CD4-positive, alpha-beta T cell treated with Interleukin-2 at 100 ng/mL for 4 hours (primary cell): Measurements from ENCODE around the gene VAV3.

Source experiments
- DNase-seq: peaks from one replicate; pipeline ENCODE4 v3.0.0-alpha.2; 2020; ENCODE audit warnings: low spot score

VAV3 gene

GRCh38 chr1:107936498-107937481 is 28.2 kb downstream of the VAV3 start:
- peak; percentile 71 for DNase-seq

DNA sequence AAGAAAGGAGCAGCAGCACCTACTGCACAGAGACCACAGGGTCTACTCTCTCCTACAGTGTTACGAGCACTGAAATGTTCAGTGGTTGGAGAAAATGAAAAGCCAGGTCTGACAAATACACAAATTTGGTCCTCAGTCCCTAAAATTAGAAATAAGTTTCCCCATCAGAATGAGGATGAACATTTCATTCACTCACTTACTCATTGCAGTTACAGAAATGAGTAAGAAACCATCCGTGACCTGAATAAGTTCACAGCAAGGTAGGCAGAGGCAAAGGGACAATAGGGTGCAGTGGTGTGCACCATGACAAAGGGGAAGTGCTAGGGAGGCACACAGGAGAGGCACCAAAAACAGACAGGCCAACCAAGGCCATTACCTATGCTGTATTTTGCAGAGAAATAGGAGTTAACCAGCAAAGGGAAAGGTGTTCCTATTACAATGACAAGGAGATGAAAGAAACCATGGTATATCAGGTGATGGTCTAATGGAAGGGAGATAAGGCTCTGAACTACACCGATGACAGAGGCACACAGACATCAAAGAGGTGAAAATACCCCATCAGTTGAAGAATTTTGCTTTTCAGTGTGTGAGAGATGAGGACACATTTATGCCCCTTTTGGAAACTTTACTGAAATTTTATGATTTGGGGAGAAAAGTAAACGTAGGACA is 29.4 kb downstream of the VAV3 start:
- peak; percentile 35 for DNase-seq

- DNase-seq, result no peak
Measured at GRCh38 chr1:107934578-107934977, 30.4 kb downstream of the VAV3 start.

GRCh38 chr1:107933736-107934135 is 31.2 kb downstream of the VAV3 start:
- no peak for DNase-seq

GRCh38 chr1:107930292-107930691 is 34.7 kb downstream of the VAV3 start:
- DNase-seq, result no peak

GRCh38 chr1:107927820-107928219 is 37.2 kb downstream of the VAV3 start:
- no peak for DNase-seq

GRCh38 chr1:107926436-107927080 is 38.4 kb downstream of the VAV3 start:
- no peak for DNase-seq

DNA sequence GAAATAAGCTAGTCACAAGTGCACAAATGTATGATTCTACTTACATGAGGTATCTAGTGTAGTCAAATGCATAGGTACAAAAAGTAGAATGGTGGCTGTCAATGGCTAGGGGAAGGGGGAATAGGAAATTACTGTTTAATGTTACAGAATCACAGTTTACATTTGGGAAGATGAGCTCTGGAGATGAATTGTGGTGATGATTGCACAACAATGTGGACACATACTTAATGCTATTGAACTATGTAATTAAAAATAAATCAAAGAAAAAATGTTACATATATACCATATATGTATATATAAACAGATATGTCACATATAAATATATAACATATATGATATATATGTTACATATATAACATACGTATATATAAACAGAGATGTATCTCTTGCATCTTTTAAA is 39.4 kb downstream of the VAV3 start:
- DNase-seq, result no peak

GRCh38 chr1:107920999-107921398 is 44.0 kb downstream of the VAV3 start:
- no peak for DNase-seq

DNA sequence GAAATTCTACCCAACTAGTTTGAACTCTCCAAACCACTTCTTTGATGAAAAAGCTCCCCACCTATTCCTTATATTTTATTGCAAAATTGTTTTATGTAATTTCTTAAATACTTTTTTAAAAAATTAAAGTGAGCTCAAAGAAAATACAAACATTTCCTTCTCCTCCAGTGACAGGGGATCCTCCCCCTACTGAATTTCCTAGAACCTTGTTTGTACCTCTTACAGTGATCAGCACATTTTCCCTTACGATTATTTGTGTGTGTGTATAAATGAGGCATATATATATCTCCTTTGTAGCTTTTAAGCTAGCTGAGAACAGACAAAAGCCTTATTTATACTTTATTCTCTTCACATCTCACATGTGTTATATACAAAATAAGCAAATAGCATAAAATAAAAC is 44.4 kb downstream of the VAV3 start:
- no peak for DNase-seq

DNA sequence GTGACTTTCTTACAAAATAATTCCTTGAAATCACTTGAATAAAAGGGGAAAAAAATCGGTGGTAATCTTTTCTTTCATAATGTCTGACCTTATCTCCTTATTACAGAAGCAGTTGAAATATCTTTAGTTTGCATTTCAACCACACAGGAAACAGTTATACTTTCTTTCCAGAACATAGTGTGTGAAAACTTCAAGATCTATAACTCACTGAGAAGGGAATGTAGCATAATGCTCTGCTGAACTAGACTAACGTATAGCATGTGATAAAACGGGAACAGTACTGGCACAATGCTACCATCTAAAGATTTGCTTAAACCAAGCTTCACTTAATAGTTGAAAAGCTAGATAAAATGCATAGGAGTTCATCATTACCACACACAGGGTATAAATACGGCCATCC is 45.0 kb downstream of the VAV3 start:
- no peak for DNase-seq

- no peak for DNase-seq
Measured at GRCh38 chr1:107914119-107914765, 50.7 kb downstream of the VAV3 start.

GRCh38 chr1:107912656-107913055 is 52.3 kb downstream of the VAV3 start:
- no peak for DNase-seq

GRCh38 chr1:107900090-107900945 is 64.7 kb downstream of the VAV3 start:
- DNase-seq, result no peak

DNA sequence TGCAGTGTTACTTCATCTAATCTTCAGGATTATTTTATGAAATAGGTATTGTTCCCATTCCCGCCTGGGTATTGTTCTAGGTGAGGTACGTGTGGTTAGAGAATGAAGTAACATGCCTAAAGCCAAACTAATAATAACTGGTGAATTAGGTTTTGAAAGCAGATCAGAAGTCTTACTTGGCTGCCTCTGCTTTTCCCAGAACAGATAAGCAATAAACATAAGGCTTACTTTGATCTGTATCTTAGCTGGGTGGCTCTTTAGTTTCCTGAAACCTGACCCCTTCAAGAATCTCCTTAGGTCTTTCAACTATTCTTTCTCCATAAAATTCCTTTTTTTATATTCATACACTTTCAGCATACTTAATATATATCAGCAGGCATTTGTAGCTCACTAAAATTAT is 65.3 kb downstream of the VAV3 start:
- DNase-seq, result no peak

DNA sequence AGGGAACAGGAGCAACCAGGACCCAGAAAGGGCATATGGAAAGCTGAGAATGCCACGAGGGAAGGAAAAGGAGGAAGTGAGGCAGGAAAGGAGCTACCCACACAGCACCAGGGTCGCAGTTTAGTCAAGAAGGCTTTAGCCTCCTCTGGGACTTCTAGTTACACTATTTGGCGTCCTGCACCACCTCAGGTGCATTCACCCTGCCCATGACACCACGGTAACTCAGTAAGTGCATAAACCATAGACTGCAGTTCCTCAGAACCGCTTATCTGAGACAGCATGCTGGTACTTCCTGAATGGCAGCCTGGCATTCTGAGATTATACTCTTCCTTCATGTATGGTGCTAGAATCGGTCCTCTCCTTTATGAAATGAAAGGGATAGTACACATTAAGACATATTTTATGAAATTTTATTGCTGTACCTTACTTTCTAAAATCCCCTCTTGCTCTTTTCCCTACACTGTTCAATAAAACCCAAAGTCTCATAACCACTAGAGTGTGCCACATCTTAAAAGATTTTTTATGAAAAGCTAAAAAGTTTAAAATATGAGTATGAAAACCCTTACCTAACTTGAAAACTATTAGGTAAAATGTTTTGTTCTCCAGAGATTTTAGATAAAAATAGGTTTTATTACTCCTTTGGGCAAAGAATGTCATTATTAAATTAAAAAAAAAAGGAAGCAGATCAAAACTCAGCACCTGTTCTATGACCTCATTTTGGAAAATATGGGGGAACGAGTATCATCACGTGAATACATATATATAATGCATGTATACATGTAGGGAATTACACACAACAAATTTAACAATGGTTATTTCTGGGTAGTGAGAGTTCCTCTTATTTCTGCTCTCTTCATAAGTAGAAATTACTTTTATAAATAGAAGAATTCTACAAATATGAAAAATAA is 67.3 kb downstream of the VAV3 start:
- DNase-seq, result peak; percentile 13

GRCh38 chr1:107896936-107897335 is 68.0 kb downstream of the VAV3 start:
- DNase-seq, result no peak

DNA sequence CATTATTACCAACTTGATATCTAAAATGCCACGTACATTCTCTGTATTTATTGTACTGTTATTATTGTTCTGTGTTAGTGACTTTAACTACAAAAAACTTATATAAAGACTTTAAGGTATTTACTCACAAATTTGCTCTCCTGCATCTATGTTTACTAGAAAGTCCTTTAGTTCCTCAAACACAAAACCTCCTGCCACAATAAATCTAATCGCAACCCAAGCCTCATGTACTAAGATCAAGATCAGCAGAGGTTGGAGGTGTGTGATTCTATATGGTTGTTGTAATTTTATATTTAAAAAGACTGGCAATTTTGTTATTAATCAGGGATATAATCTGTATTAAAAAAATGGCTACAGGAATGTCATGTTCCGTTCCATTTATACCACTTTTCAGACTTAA is 68.6 kb downstream of the VAV3 start:
- DNase-seq, result no peak

GRCh38 chr1:107895403-107896191 is 69.4 kb downstream of the VAV3 start:
- no peak for DNase-seq
